K562 (cell line): ENCODE data around the gene LMBR1L. TPM values are rescaled to one million over a fixed set of nuclear protein-coding genes. Genes with fewer than 3 reads are reported as not detected.

Experiments used
- ARID1B ChIP-seq: fragments of 450-650 bp; IDR thresholded peaks from 2 replicates; pipeline ENCODE4 v1.6.1; 2016; ENCODE audit warnings: antibody characterized with exemption, mild to moderate bottlenecking, inconsistent platforms
- ARNT ChIP-seq, 2 experiments: fragments of 450-650 bp; IDR thresholded peaks; 2 replicates each; pipeline ENCODE4 v1.6.1; 2016; ENCODE audit warnings: mild to moderate bottlenecking in 1 of 2
- BRD9 ChIP-seq: fragments of 450-650 bp; IDR thresholded peaks from 2 replicates; pipeline ENCODE4 v1.6.1; 2018; ENCODE audit warnings: low read depth; ENCODE audit not compliant: partially characterized antibody
- CEBPB ChIP-seq: fragments of 450-650 bp; IDR thresholded peaks from 2 replicates; pipeline ENCODE4 v1.6.1; 2016; ENCODE audit warnings: missing genetic modification characterization, missing compliant biosample characterization
- CHD2 ChIP-seq: IDR thresholded peaks from 2 replicates; pipeline ENCODE4 v1.6.1; 2011; ENCODE audit warnings: low read depth, low read length
- DACH1 ChIP-seq: fragments of 450-650 bp; IDR thresholded peaks from 2 replicates; pipeline ENCODE4 v1.6.1; 2018; ENCODE audit not compliant: partially characterized antibody
- MCM2 ChIP-seq: fragments of 450-650 bp; IDR thresholded peaks from 2 replicates; pipeline ENCODE4 v1.6.1; 2017; ENCODE audit warnings: low read depth, mild to moderate bottlenecking
- MTA3 ChIP-seq: fragments of 450-650 bp; formaldehyde crosslinking; IDR thresholded peaks from 2 replicates; pipeline ENCODE4 v1.6.1; 2017; ENCODE audit warnings: mild to moderate bottlenecking, borderline replicate concordance
- PHB2 ChIP-seq: fragments of 450-650 bp; IDR thresholded peaks from 2 replicates; pipeline ENCODE4 v1.6.1; 2017; ENCODE audit warnings: low read depth
- PHTF2 ChIP-seq: fragments of 250-450 bp; sonication (Bioruptor Pico); IDR thresholded peaks from 2 replicates; pipeline ENCODE4 v1.5.0; 2021; ENCODE audit warnings: mild to moderate bottlenecking
- PYGO2 ChIP-seq: fragments of 450-650 bp; IDR thresholded peaks from 2 replicates; pipeline ENCODE4 v1.6.1; 2016; ENCODE audit warnings: mild to moderate bottlenecking, missing genetic modification characterization, moderate library complexity, missing compliant biosample characterization
- RAD51 ChIP-seq: fragments of 450-650 bp; IDR thresholded peaks from 2 replicates; pipeline ENCODE4 v1.7.1; 2016; ENCODE audit warnings: low read depth, mild to moderate bottlenecking, borderline replicate concordance
- SPI1 ChIP-seq: IDR thresholded peaks from 2 replicates; pipeline ENCODE4 v1.6.1; 2011; ENCODE audit warnings: low read depth, low read length, control low read depth, borderline replicate concordance
- TAF15 ChIP-seq: fragments of 200-400 bp; formaldehyde crosslinking; IDR thresholded peaks from 2 replicates; pipeline ENCODE4 v1.6.1; 2017; ENCODE audit warnings: mild to moderate bottlenecking, low read depth, low read length, moderate library complexity
- TARDBP ChIP-seq: fragments of 450-650 bp; IDR thresholded peaks from 2 replicates; pipeline ENCODE4 v1.6.1; 2016
- WHSC1 ChIP-seq: IDR thresholded peaks from one replicate; pipeline ENCODE4 v1.6.1; 2012; ENCODE audit warnings: low read length, control low read depth, inconsistent platforms
- ZKSCAN3 ChIP-seq: fragments of 250-450 bp; sonication (Bioruptor Pico); IDR thresholded peaks from 2 replicates; pipeline ENCODE4 v1.4.0; 2020
- ZNF696 ChIP-seq: fragments of 250-450 bp; sonication (Bioruptor Pico); conservative IDR thresholded peaks from 2 replicates; pipeline ENCODE4 v1.4.0; 2020; ENCODE audit warnings: mild to moderate bottlenecking, moderate library complexity
- polyA plus RNA-seq, 8 experiments: library from polyadenylated mRNA; depleted of rRNA in 4 of 8; stranded (reverse) in 5 of 8; unstranded in 3 of 8; fragments of >200 nt; fragmentation: Nextera tagmentation in 2 of 8; fragmentation: Illumina TruSeq in 1 of 8; extraction: Ambion mirVana in 2 of 8; extraction: Trizol in 1 of 8; gene quantifications; 2 replicates each; pipeline versions ENCODE4 v1.2.1 to v1.2.3, GENCODE V29; 2011 to 2014; ENCODE audit warnings: inconsistent platforms in 1 of 8, missing spikeins in 1 of 8
- total RNA-seq, 7 experiments: library from RNA; depleted of rRNA in 6 of 7; stranded (reverse); fragments of >200 nt in 6 of 7; fragmentation: Illumina TruSeq in 2 of 7; extraction: Trizol in 2 of 7; gene quantifications; 2 replicates each; pipeline versions ENCODE4 v1.2.1 to v1.2.3, GENCODE V29; 2011 to 2021; ENCODE audit warnings: low replicate concordance in 1 of 7
- TF ChIP-seq, protein P1 (sequence below), 2 experiments: fragments of 450-650 bp; IDR thresholded peaks; 2 replicates each; pipeline ENCODE4 v1.6.1; 2018; ENCODE audit warnings: mild to moderate bottlenecking in 2 of 2, low read depth in 1 of 2; ENCODE audit not compliant: partially characterized antibody in 2 of 2
- TF ChIP-seq, protein P2 (sequence below), 2 experiments: IDR thresholded peaks in 1 of 2; conservative IDR thresholded peaks in 1 of 2; 2 replicates each; pipeline ENCODE4 v1.6.1; 2016; ENCODE audit warnings: low read depth in 2 of 2, mild to moderate bottlenecking in 1 of 2, missing compliant biosample characterization in 1 of 2, missing genetic modification characterization in 1 of 2, moderate library complexity in 1 of 2

Gene LMBR1L
- total and polyA plus RNA-seq, 9 of the 15 experiments (the other 6 are each of a cell fraction or from before 2014, with no cell fraction given) = 2.5 to 57.0 (median 31.1) TPM

- TF ChIP-seq, protein P1, sequence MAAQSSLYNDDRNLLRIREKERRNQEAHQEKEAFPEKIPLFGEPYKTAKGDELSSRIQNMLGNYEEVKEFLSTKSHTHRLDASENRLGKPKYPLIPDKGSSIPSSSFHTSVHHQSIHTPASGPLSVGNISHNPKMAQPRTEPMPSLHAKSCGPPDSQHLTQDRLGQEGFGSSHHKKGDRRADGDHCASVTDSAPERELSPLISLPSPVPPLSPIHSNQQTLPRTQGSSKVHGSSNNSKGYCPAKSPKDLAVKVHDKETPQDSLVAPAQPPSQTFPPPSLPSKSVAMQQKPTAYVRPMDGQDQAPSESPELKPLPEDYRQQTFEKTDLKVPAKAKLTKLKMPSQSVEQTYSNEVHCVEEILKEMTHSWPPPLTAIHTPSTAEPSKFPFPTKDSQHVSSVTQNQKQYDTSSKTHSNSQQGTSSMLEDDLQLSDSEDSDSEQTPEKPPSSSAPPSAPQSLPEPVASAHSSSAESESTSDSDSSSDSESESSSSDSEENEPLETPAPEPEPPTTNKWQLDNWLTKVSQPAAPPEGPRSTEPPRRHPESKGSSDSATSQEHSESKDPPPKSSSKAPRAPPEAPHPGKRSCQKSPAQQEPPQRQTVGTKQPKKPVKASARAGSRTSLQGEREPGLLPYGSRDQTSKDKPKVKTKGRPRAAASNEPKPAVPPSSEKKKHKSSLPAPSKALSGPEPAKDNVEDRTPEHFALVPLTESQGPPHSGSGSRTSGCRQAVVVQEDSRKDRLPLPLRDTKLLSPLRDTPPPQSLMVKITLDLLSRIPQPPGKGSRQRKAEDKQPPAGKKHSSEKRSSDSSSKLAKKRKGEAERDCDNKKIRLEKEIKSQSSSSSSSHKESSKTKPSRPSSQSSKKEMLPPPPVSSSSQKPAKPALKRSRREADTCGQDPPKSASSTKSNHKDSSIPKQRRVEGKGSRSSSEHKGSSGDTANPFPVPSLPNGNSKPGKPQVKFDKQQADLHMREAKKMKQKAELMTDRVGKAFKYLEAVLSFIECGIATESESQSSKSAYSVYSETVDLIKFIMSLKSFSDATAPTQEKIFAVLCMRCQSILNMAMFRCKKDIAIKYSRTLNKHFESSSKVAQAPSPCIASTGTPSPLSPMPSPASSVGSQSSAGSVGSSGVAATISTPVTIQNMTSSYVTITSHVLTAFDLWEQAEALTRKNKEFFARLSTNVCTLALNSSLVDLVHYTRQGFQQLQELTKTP (IDR thresholded peaks at IDR 0.05; ENCODE audit: low read depth in 1 of 2, partially characterized antibody in 2 of 2) = peak; percentile 61 to 83
- TF ChIP-seq CEBPB (tag) (no peak), PYGO2 (tag) (0 out of 2 replicates have a peak, but pooled peaks have one; percentile 45), SPI1 (0 out of 2 replicates have a peak, but pooled peaks have one; percentile 1), MTA3 (peak; percentile 94), RAD51 (peak; percentile 75; the same call in 1 of the 2 replicates), ARNT (IDR thresholded peaks at IDR 0.05) (peak; percentile 65 to 93; a peak in 2 of 4 replicates), WHSC1 (no peak), ZNF696 (CRISPR knock-in tag) (no peak), PHB2 (no peak), PHTF2 (CRISPR knock-in tag) (0 out of 2 replicates have a peak, but pooled peaks have one; percentile 63), ARID1B (peak; percentile 77), MCM2 (no peak), TARDBP (0 out of 2 replicates have a peak, but pooled peaks have one; percentile 70), DACH1 (no peak), TAF15 (no peak), ZKSCAN3 (no peak), BRD9 (peak; percentile 84), CHD2 (peak; percentile 94)
- TF ChIP-seq, protein P2, sequence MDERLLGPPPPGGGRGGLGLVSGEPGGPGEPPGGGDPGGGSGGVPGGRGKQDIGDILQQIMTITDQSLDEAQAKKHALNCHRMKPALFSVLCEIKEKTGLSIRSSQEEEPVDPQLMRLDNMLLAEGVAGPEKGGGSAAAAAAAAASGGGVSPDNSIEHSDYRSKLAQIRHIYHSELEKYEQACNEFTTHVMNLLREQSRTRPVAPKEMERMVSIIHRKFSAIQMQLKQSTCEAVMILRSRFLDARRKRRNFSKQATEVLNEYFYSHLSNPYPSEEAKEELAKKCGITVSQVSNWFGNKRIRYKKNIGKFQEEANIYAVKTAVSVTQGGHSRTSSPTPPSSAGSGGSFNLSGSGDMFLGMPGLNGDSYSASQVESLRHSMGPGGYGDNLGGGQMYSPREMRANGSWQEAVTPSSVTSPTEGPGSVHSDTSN (CRISPR knock-in tag; IDR thresholded peaks at IDR 0.05; ENCODE audit: low read depth) = no peak
- TF ChIP-seq, protein P2 (tag; conservative IDR thresholded peaks at IDR 0.05; ENCODE audit: low read depth) = no peak
Measured at GRCh38 chr12:49060237-49061156, 50.1 kb downstream of the LMBR1L start, which contains the start of gene KMT2D (continued).
